Umbilical cord (tissue), 2 donors: Measurements from ENCODE around the gene SLC16A8. TPM values are rescaled to one million over a fixed set of nuclear protein-coding genes. Genes with fewer than 3 reads are reported as not detected.

Experiments used
- DNase-seq: peaks from one replicate; pipeline ENCODE4 v3.0.0-alpha.2; 2015; ENCODE audit warnings: low spot score
- total RNA-seq: library from RNA; depleted of rRNA; stranded (reverse); fragments of >200 nt; gene quantifications from one replicate; pipeline ENCODE4 v1.2.3, GENCODE V29; 2014; ENCODE audit warnings: low replicate concordance; ENCODE audit not compliant: insufficient read depth

SLC16A8 gene
- total RNA-seq, 1 donor from 2014 or later, result not detected

DNA sequence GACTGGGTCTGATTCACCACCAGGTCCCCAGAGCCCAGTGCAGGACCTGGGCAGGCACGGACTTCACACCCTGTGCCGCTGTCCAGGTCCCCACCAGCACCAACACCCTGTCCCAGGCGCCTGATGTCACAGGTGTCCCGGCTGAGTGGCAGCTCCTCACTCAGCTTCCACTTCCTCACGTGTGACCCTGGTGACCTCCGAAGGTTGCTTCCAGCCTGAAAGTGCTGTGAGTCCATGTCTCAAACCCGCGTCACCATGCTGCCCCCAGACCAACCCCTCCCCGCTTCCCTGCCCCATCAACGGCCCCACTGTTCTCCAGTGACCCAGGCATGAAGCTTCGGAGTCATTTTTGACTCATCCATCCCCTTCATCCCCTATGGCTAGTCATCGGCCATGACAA is 52.5 kb downstream of the SLC16A8 start:
- no peak for DNase-seq

DNA sequence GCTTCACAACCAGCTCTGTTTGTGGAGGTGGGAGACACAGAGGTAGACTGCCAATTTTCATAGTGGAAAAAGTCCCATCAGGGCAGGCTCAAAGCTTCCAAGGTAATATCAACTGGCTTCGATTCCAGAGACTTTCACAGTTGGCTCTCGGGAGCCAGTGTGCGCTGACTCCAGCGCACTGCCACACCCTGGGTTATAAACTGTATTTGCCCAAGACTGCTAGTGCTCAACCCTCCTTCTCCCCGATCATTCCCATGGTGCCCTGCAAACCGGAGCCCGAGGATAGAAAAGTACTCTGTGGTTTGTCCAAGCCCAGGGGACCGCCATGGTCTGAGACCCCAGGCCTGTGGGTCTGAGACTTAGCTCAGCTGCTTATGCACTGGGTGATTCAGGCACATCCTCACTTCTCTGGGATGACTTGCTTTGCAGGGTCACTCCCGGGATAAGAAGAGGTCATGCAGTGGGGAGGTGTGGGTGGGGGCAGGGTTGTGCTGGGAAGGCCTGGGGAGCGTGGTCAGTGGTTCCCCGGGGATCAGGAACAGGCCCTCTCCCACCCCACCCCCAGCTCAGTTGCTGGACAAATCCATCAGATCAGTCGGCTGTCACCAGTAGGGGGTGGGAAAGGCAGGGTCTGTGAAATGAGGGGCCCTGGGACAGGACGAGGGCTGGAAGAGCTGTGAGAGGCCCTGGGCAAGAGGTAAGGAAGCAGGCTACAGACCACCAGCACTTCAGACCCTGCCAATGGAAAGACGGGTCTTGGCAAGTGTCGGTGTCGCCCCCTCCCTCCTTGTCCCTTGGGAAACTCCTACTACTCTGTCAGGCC is 53.5 kb downstream of the SLC16A8 start:
- no peak for DNase-seq

DNA sequence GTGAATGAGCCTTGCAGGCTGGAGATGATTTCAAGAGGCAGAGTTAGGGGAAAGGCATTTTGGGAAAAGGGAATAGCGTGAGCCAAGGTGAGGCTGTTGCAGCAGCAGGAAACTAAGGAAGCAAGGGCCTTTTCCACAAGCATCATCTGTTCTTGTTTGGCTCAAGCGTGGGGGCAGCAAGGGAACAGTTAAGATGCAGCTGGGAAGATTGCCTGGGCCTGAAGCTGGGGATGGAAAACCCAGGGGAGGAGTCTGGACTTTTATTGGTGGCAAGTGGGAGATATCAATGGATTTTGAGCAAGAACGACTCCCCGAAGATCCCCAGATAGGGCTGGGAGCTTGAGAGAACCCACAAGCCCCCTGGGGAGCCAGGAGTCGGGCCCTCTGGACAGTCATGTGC is 54.1 kb downstream of the SLC16A8 start:
- peak; percentile 46 for DNase-seq

DNA sequence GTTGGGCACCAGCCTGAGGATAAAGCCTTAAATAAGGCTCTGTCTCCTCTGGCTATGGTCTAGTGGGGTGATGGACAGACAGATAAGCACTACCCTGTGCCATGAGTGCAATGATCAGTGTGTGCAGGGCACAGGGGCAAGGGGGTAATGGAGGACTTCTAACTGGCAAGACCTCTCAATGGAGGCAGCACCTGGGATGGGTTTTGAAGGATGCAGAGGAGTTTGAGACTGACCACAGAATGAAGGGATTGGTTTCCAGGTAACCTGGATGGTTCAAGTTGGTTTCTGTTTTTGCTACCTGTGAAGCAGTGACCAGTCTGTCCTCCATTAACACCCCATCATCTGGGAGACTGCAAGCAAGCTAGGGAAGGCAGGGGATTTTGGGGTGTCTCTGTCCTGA is 54.6 kb downstream of the SLC16A8 start:
- no peak for DNase-seq

DNA sequence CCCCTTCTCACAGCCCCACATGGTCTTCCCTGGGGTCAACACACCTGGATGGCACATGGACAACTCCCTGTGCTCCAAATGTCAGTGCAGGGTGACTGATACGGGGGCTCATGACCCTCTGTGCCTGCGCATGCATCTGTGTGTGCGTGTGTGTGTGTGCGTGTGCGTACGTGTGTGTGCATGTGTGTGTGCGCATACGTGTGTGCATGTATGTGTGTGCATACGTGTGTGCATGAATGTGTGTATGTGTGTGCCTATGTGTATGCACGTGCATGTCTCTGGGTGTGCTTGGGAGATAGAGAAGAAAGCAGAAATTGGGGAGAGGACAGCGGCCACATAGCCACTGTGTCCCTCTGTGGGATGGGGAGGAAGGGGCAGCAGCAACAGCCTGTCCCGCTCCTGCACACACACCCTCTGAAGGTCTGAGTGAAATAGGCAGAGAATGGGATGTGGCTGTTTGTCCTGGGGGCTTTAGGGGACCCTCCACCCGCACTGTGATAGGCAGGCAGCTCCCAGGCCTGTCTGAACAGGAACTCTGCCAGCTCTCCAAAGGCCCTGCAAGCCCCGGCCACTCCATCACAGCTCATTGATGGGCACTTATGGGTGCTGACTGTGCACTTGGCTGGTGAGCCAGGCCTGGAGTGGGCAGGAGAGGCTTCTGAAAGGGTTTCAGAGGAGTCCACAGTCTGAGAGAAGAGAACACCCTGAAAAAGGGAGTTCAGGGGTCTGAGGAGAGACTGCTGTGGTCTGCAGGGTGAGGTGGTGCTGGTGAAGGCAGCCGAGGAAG is 55.4 kb downstream of the SLC16A8 start:
- no peak for DNase-seq

Other genes starting within 250 kb of the SLC16A8 start
- gene ANKRD54, start 239.8 kb downstream of the SLC16A8 start, total RNA-seq, result 52.7 TPM
- gene EIF3L, start 234.8 kb downstream of the SLC16A8 start, total RNA-seq, result 268 TPM
- gene MICALL1, start 177.9 kb downstream of the SLC16A8 start, total RNA-seq, result 85.0 TPM
- gene C22orf23, start 130.6 kb downstream of the SLC16A8 start, total RNA-seq, result not detected
- 31.1 TPM for gene POLR2F, start 130.5 kb downstream of the SLC16A8 start, total RNA-seq
- 1.7 TPM for gene SOX10, start 99.6 kb downstream of the SLC16A8 start, total RNA-seq
- gene PICK1, start 26.8 kb downstream of the SLC16A8 start, total RNA-seq, result 5.5 TPM
- gene BAIAP2L2, start 26.5 kb upstream of the SLC16A8 start, total RNA-seq, result not detected
- 22.1 TPM for gene PLA2G6, start 97.6 kb upstream of the SLC16A8 start, total RNA-seq
- 31.3 TPM for gene MAFF, start 117.8 kb upstream of the SLC16A8 start, total RNA-seq
- gene TMEM184B, start 188.8 kb upstream of the SLC16A8 start, total RNA-seq, result 42.1 TPM
- 63.1 TPM for gene CSNK1E, start 233.2 kb upstream of the SLC16A8 start, total RNA-seq